ENCODE results near the gene CADM4.

- TF ChIP-seq CTCF (IDR thresholded peaks at IDR 0.05 in 4 of 5, conservative IDR thresholded peaks at IDR 0.05 in 1 of 5) (no peak), POLR2A (IDR thresholded peaks at IDR 0.05) (peak; percentile 43 to 44)
Observed at GRCh38 chr19:43575156-43575950, 64.3 kb downstream of the CADM4 start, which contains the start of the genes PINLYP and XRCC1.

Measured in gastrocnemius medialis (tissue), 4 donors.